ENCODE data around the gene CTAGE1. TPM values are rescaled to one million over a fixed set of nuclear protein-coding genes. Genes with fewer than 3 reads are reported as not detected.

CTAGE1 gene
- total and polyA plus RNA-seq, 2 experiments from 2014 or later = 0.47 TPM; not detected in 1

- no peak for DNase-seq (ENCODE audit: low spot score)
- no peaks in the 10 kb centered on the region for H3K27me3 ChIP-seq
- no peaks in the 10 kb centered on the region for H3K9me2 ChIP-seq (replicated peaks; ENCODE audit: insufficient read depth)
- H3K36me3 ChIP-seq (replicated peaks; ENCODE audit: insufficient read depth, low read depth) = no peaks in the 10 kb centered on the region
- H2AFZ ChIP-seq = no peak overlapping the region
- peak overlapping the region; percentile 57 for H3K4me2 ChIP-seq
- 68% methylated on average over 5 of the region's 5 CpGs for WGBS (ENCODE audit: low lambda C conversion rate, missing lambda C conversion rate)
- no peak overlapping the region for H3K4me3 ChIP-seq
- H3K9me3 ChIP-seq (ENCODE audit: low read depth) = no peaks in the 10 kb centered on the region
- H3K27ac ChIP-seq = peak overlapping the region; percentile 60
- TF ChIP-seq EZH2phosphoT487 (IDR thresholded peaks at IDR 0.05; ENCODE audit: low read depth, severe bottlenecking, unreplicated experiment) (no peak), CTCF (IDR thresholded peaks at IDR 0.05; ENCODE audit: poor library complexity) (no peak), EZH2 (IDR thresholded peaks at IDR 0.05; ENCODE audit: borderline replicate concordance) (no peak)
- H3K4me1 ChIP-seq (ENCODE audit: insufficient read depth) = peaks cover 23% of the 10 kb centered on the region
- no peaks in the 10 kb centered on the region for H4K20me1 ChIP-seq (ENCODE audit: insufficient read depth, poor library complexity, severe bottlenecking)
- no peaks in the 10 kb centered on the region for H3K79me2 ChIP-seq
Observed at GRCh38 chr18:22434973-22435608, 17.4 kb upstream of the CTAGE1 start.

DNA sequence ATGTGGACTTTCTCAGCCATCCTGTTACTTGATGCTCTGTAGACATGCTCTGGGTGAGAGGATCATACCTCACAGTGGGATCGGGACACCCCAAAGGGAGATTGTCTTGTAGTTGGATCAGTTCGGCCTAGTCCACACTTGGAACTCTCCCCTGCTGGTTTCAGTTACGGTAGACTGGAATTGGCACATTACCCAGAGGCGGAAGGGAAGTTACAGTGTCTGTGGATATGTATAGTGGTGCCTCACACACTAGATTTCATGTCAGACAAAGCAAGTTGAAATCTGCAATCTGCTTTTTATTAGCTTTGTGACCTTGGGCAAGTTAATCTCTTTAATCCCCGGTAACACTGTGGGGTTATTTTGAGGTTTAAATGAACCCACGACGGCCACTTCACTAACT, 16.2 kb upstream of the CTAGE1 start:
- Histone ChIP-seq H4K20me1 (ENCODE audit: insufficient read depth, poor library complexity, severe bottlenecking) (no peaks in the 10 kb centered on the region), H3K79me2 (no peaks in the 10 kb centered on the region), H3K4me1 (ENCODE audit: insufficient read depth) (peaks cover 23% of the 10 kb centered on the region), H3K4me2 (no peak overlapping the region), H3K36me3 (replicated peaks; ENCODE audit: insufficient read depth, low read depth) (no peaks in the 10 kb centered on the region), H3K27ac (peak overlapping the region; percentile 60), H3K4me3 (no peak overlapping the region), H2AFZ (no peak overlapping the region), H3K27me3 (no peaks in the 10 kb centered on the region), H3K9me2 (replicated peaks; ENCODE audit: insufficient read depth) (no peaks in the 10 kb centered on the region), H3K9me3 (ENCODE audit: low read depth) (no peaks in the 10 kb centered on the region)
- WGBS (ENCODE audit: low lambda C conversion rate, missing lambda C conversion rate) = 43% methylated on average over 7 of the region's 7 CpGs
- TF ChIP-seq CTCF (IDR thresholded peaks at IDR 0.05; ENCODE audit: poor library complexity) (no peak), EZH2phosphoT487 (IDR thresholded peaks at IDR 0.05; ENCODE audit: low read depth, severe bottlenecking, unreplicated experiment) (no peak), EZH2 (IDR thresholded peaks at IDR 0.05; ENCODE audit: borderline replicate concordance) (no peak)
- DNase-seq (ENCODE audit: low spot score) = no peak

GRCh38 chr18:22432657-22433137, 15.0 kb upstream of the CTAGE1 start:
- TF ChIP-seq EZH2 (IDR thresholded peaks at IDR 0.05; ENCODE audit: borderline replicate concordance) (no peak), CTCF (IDR thresholded peaks at IDR 0.05; ENCODE audit: poor library complexity) (no peak), EZH2phosphoT487 (IDR thresholded peaks at IDR 0.05; ENCODE audit: low read depth, severe bottlenecking, unreplicated experiment) (no peak)
- Histone ChIP-seq H3K27me3 (no peaks in the 10 kb centered on the region), H3K9me2 (replicated peaks; ENCODE audit: insufficient read depth) (no peaks in the 10 kb centered on the region), H3K4me1 (ENCODE audit: insufficient read depth) (peaks cover 29% of the 10 kb centered on the region), H3K36me3 (replicated peaks; ENCODE audit: insufficient read depth, low read depth) (no peaks in the 10 kb centered on the region), H3K4me2 (peak overlapping the region; percentile 39), H4K20me1 (ENCODE audit: insufficient read depth, poor library complexity, severe bottlenecking) (no peaks in the 10 kb centered on the region), H3K79me2 (no peaks in the 10 kb centered on the region), H3K27ac (peak overlapping the region; percentile 60), H3K9me3 (ENCODE audit: low read depth) (no peaks in the 10 kb centered on the region), H3K4me3 (no peak overlapping the region), H2AFZ (no peak overlapping the region)
- WGBS (ENCODE audit: low lambda C conversion rate, missing lambda C conversion rate) = 39% methylated on average over 13 of the region's 13 CpGs
- peak; percentile 75 for DNase-seq (ENCODE audit: low spot score)

Measured in hepatocyte (in vitro differentiated cells).